ENCODE data around the gene MAP3K14. TPM values are rescaled to one million over a fixed set of nuclear protein-coding genes. Genes with fewer than 3 reads are reported as not detected.

Gene MAP3K14
- total RNA-seq, 1 experiment from 2014 or later, result 7.8 TPM

- Mint-ChIP-seq H3K27ac (no peak overlapping the region), H3K4me1 (peaks cover 26 to 28% of the 10 kb centered on the region in 2 experiments), H3K9me3 (no peaks in the 10 kb centered on the region), H3K36me3 (ENCODE audit: insufficient read depth in 1 of 3, low read depth in 3 of 3) (no peaks in the 10 kb centered on the region), H3K4me3 (no peak overlapping the region; a peak in 1 of 5 replicates), H3K27me3 (ENCODE audit: low read depth) (peaks cover 17% of the 10 kb centered on the region)
- no peak overlapping the region for H3K9ac ChIP-seq (ENCODE audit: extremely low read depth, insufficient read length, low read length)
- WGBS (ENCODE audit: extremely low coverage, insufficient read length, low lambda C conversion rate), result no CpG with 5 or more reads among the region's 7 CpGs
- H4K20me1 ChIP-seq (ENCODE audit: control insufficient read depth, insufficient read depth, insufficient read length), result no peaks in the 10 kb centered on the region
- no peak overlapping the region for H4K91ac ChIP-seq (ENCODE audit: insufficient read length, low read depth, low read length)
- H3T11ph ChIP-seq (ENCODE audit: low read length), result no peak overlapping the region
- no peak for TF ChIP-seq CTCF (conservative IDR thresholded peaks at IDR 0.05)
- H2AFZ ChIP-seq (ENCODE audit: low read length), result no peak overlapping the region
- H3K4ac ChIP-seq (ENCODE audit: low read depth, low read length), result no peak overlapping the region
- H2BK20ac ChIP-seq (ENCODE audit: low read depth, low read length, poor library complexity, severe bottlenecking), result no peak overlapping the region
- H3K14ac ChIP-seq (ENCODE audit: insufficient read depth, low read length), result no peak overlapping the region
- H2BK15ac ChIP-seq (ENCODE audit: low read depth, low read length), result no peak overlapping the region
- H2BK120ac ChIP-seq (ENCODE audit: low read depth, low read length, poor library complexity, severe bottlenecking), result no peak overlapping the region
- H3K79me1 ChIP-seq (ENCODE audit: insufficient read depth, low read depth, low read length, poor library complexity, severe bottlenecking), result no peaks in the 10 kb centered on the region
- no peaks in the 10 kb centered on the region for H3K9me3 ChIP-seq (ENCODE audit: control insufficient read depth, low read depth, low read length)
- H3K79me2 ChIP-seq (ENCODE audit: insufficient read depth, low read length), result peaks cover 3% of the 10 kb centered on the region; the same call in 1 of the 2 replicates
- peaks cover 11% of the 10 kb centered on the region for H3K23me2 ChIP-seq (ENCODE audit: insufficient read length, low read depth, low read length, poor library complexity, severe bottlenecking)
- H4K8ac ChIP-seq (replicated peaks; ENCODE audit: insufficient read length, low read depth, low read length), result no peak overlapping the region
- no peak overlapping the region for H3K27ac ChIP-seq (ENCODE audit: insufficient read length, low read depth, low read length)
- H3K56ac ChIP-seq (ENCODE audit: insufficient read length, low read depth, low read length), result no peak overlapping the region
- H3K4me2 ChIP-seq (ENCODE audit: insufficient read depth, insufficient read length, low read length), result no peak overlapping the region
- no peak overlapping the region for H3K18ac ChIP-seq (ENCODE audit: insufficient read length, low read depth, low read length)
- H2AK5ac ChIP-seq (ENCODE audit: insufficient read length, low read length), result no peak overlapping the region
- peaks cover 3% of the 10 kb centered on the region; the same call in 1 of the 2 replicates for H3K4me1 ChIP-seq (ENCODE audit: insufficient read depth, low read length)
- no peak overlapping the region for H3K23ac ChIP-seq (ENCODE audit: insufficient read length, low read depth, low read length)
- no peak overlapping the region for H2BK5ac ChIP-seq (ENCODE audit: insufficient read length, low read length)
- no peak for DNase-seq
- H2BK12ac ChIP-seq (ENCODE audit: insufficient read length, low read depth, low read length), result no peak overlapping the region
- no peak overlapping the region for H4K5ac ChIP-seq (ENCODE audit: insufficient read length, low read depth, low read length)
- H3K27me3 ChIP-seq (ENCODE audit: insufficient read depth, low read length), result no peaks in the 10 kb centered on the region; the same call in 1 of the 2 replicates
Measured at GRCh38 chr17:45318561-45319230, 1.9 kb upstream of the MAP3K14 start.
